ENCODE results near the gene VAC14. TPM values are rescaled to one million over a fixed set of nuclear protein-coding genes. Genes with fewer than 3 reads are reported as not detected.
A peak's percentile ranks its signal among the peaks of the same experiment; 100 is the strongest.

Gene VAC14
- total and polyA plus RNA-seq, 5 experiments from 2014 or later, result 27.2 to 50.7 (median 41.4) TPM

DNA sequence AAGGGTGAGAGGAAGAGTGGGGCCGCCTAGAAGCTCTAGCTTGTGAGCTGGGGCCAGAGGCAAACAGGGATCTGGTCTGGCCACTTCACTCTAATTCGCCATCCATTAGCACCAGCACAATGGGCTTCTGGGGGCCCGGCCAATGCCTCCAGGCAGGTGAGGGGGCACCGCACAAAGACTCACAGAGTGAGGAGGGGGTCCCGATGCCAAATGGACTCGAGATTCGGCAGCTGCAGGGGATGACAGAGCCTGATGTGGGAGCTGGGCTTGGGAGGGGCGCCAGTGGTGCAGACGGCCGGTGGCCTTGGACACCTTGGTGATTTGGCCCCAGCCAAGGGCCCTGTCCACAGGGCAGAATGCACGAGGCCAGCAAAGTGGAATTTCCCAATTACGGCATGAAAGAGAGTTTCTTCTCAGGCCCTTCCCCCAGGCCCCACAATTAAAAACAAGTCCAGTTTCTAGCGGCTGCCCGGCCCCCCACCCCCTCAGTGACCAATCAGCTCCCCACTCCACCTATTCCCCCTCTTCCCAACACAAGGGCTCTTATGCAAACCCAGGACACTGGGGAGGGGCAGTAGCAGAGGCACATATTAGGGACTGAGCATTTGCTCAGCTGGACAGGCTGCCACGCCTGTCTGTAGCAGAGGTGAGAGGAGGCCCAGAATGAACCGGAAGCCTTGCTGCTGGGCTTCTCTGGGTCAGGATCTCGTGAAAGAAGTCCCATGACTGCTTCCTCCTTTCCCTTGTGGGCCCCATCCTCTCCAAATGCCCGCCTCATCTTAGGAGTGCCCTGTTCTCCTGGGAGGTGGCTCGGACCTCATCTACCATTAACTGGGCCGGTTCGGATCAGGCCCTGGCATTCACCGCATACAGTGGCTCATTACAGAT is 75.7 kb downstream of the VAC14 start:
- H3K27ac Mint-ChIP-seq, result peak overlapping the region in 2 of 10 donors; percentile 40 to 56

DNA sequence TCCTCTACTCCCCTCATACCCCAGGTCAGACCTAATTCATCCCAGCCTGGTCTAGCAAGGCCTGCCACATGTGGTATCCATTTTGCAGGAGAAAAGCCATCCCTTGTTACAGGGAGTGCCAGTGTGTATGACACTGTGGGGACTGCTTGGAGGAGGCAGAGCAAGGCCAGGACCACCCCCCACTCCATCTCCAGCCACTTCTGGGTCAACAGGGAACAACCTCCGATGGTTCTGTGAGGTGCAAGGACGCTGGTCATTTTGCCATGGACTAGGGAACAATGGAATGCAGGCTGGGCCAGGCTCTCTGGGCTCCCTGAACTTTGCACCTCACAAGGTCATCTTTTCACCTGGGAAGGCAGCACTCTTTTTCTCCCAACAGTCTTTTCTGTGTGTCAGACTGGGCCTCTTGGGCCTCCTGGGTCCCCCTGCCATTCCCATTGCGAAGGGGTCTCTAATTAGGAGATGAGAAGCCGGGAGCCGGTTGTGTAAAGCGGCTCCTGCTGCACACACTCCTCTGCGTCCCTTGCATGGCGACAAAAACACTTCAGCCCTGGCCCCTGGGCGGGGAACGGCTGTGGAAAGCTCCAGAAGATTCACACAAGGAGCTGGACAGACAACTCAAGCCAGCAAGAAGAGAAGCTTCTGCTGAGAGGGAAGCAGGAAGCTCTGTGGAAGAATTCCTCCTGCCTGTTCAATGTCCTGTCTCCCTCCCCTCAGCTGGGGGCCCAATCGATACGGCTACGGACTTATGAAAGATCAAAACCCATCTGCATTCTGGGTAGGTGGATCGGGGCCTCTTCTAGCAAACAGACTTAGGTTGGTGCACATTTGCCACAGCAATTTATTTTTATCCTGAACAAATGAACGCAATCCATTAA is 76.6 kb downstream of the VAC14 start:
- POLR2A ChIA-PET, result interaction anchor here (0.6 kb wide), 1 partner anchor 269 kb away, joined by 4 read pairs; no protein-coding TSS in a partner anchor
- no peak for DNase-seq
- H3K4me1 Mint-ChIP-seq, result peaks cover 0 to 8% (median 5%) of the 10 kb centered on the region in 4 donors
- peaks cover under 1 to 59% (median 19%) of the 10 kb centered on the region in 3 donors for H3K36me3 Mint-ChIP-seq
- H3K4me3 Mint-ChIP-seq, result no peak overlapping the region
- no peaks in the 10 kb centered on the region for H3K9me3 Mint-ChIP-seq
- no peaks in the 10 kb centered on the region for H3K27me3 Mint-ChIP-seq
- no peak for ATAC-seq
- peak overlapping the region in 3 of 10 donors; percentile 10 to 56 (median 55) for H3K27ac Mint-ChIP-seq

More for the DNA sequence above, 75.7 kb downstream of the VAC14 start:
- Mint-ChIP-seq H3K4me3 (no peak overlapping the region), H3K36me3 (peaks cover 4 to 58% (median 23%) of the 10 kb centered on the region in 3 donors), H3K4me1 (peaks cover 0 to 15% (median 3%) of the 10 kb centered on the region in 4 donors), H3K27me3 (no peaks in the 10 kb centered on the region), H3K9me3 (no peaks in the 10 kb centered on the region)
- POLR2A ChIA-PET, result interaction anchor here (0.6 to 1.3 kb wide), 3 partner anchors 12 to 270 kb away, joined by 3 to 4 read pairs (median 4); no protein-coding TSS in a partner anchor
- ATAC-seq (no peak), DNase-seq (no peak)

DNA sequence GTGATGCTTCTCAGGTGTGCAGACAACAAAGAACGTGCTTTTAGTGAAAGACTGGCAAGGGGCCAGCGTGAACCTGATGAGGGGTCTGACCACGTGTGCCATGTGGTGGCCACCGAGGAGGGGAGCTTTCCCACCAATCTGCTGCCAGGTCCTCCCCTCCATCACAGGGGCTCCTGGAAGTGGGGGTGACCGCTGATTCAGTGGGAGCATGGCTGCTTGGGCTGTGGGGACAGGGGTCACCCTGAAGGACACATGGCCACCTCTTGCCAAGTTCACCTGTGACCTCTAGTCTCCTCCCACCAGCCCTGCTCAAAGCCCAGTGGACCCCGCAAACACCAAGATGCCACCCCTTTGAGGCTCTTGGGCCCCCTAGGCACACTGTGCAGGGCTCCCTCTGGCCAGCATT is 77.2 kb downstream of the VAC14 start:
- H3K4me1 Mint-ChIP-seq, result peaks cover 0 to 8% (median 4%) of the 10 kb centered on the region in 4 donors
- peaks cover 0 to 55% (median 21%) of the 10 kb centered on the region in 3 donors for H3K36me3 Mint-ChIP-seq
- peak overlapping the region in 2 of 10 donors; percentile 52 to 55 for H3K27ac Mint-ChIP-seq
- DNase-seq (no peak), ATAC-seq (no peak)
- no peaks in the 10 kb centered on the region for H3K27me3 Mint-ChIP-seq
- POLR2A ChIA-PET, result interaction anchor here (0.6 to 0.8 kb wide), 2 partner anchors 19 to 405 kb away, joined by 3 read pairs; no protein-coding TSS in a partner anchor
- no peak overlapping the region for H3K4me3 Mint-ChIP-seq
- H3K9me3 Mint-ChIP-seq, result no peaks in the 10 kb centered on the region

DNA sequence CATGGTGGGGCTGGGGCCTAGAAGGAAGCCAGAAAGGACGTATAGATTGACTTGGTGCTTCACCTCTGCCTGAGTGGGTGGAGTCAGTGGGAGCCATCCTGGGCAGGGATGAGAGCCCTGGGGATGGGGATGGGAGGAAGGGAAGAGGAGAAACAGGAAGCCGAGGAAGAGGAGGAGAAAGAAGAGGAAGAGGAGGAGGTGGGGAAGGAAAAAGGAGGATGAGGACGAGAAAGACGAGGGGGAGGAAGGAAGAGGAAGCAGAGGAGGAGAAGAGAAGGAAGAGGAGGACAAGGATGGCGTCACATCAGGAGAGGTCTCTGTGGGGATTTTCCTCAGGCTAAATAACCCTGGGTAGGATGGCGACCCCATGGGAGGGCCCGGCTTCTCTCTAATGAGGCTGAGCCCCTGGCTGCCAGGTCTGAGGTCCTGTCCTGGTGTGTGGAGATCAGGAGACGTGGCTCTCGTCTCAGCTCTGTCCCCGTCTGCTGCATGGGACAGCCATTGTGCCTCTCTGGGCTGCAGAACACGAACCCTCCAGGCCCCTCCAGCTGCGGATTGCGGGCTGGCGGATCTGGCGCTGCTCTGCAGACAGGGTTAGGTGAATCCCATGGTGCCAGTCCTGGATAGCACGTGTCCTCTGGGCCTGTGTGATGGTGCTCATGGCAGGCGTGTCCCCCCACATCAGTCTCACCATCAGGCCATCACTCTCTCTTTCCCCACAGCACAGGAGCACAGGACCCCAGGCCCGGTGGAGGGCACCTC is 79.6 kb downstream of the VAC14 start:
- POLR2A ChIA-PET, result interaction anchor here (1.0 kb wide), 1 partner anchor 25 kb away, joined by 3 read pairs; no protein-coding TSS in a partner anchor
- peak overlapping the region in 3 of 10 donors; percentile 46 to 53 (median 49) for H3K27ac Mint-ChIP-seq
- no peak overlapping the region for H3K4me3 Mint-ChIP-seq

DNA sequence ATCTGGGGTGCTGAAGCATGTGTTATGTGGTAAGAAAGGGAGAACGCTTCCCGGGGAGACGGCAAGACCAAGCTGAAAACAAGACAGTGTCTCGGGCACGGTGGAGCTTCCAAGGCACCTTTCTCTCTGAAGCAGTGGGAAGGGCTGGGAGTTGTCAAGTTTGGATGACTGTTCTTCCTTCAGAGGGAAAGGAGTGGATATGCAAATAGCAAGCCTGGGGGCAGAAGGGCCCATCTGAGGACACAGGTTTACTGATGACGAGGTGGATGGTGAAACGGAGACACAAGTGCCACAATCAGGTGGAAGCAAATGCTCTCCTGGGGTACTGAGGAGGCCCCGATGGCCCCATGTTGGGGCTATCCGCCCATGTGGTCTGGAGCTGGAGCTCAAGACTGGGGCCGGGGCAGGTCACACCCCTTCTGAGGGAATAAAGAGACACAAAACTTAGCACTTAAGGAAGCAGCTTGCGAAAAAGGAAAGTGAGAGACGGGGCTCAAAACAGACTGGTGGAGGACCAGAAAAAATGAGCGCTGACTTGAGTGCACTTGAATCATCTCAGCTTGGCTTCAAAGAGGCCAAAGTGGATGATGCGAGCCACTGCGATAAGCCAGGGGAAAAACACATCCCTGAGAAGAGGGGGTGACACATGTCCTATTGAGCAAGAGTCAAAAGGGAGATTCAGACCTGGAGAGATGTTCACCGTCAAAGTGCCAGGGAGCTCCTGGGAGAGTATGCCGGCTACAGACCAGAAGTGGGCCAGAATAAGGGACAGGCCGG is 80.3 kb downstream of the VAC14 start:
- H3K4me3 Mint-ChIP-seq, result no peak overlapping the region
- peaks cover 0 to 8% (median 3%) of the 10 kb centered on the region in 4 donors for H3K4me1 Mint-ChIP-seq
- H3K27ac Mint-ChIP-seq, result peak overlapping the region in 5 of 10 donors; percentile 46 to 68 (median 50)
- peaks cover 0 to 40% (median 21%) of the 10 kb centered on the region in 3 donors for H3K36me3 Mint-ChIP-seq
- H3K27me3 Mint-ChIP-seq, result no peaks in the 10 kb centered on the region
- no peaks in the 10 kb centered on the region for H3K9me3 Mint-ChIP-seq
- POLR2A ChIA-PET, result interaction anchor here (1.0 kb wide), 1 partner anchor 25 kb away, joined by 3 read pairs; no protein-coding TSS in a partner anchor
- ATAC-seq (no peak), DNase-seq (peak in 1 of 10 donors; percentile 48)

More for the DNA sequence above, 79.6 kb downstream of the VAC14 start:
- H3K36me3 Mint-ChIP-seq, result peaks cover 0 to 43% (median 21%) of the 10 kb centered on the region in 3 donors
- no peak for DNase-seq
- peaks cover 0 to 8% (median 3%) of the 10 kb centered on the region in 4 donors for H3K4me1 Mint-ChIP-seq
- H3K27me3 Mint-ChIP-seq, result no peaks in the 10 kb centered on the region
- no peaks in the 10 kb centered on the region for H3K9me3 Mint-ChIP-seq
- no peak for ATAC-seq

DNA sequence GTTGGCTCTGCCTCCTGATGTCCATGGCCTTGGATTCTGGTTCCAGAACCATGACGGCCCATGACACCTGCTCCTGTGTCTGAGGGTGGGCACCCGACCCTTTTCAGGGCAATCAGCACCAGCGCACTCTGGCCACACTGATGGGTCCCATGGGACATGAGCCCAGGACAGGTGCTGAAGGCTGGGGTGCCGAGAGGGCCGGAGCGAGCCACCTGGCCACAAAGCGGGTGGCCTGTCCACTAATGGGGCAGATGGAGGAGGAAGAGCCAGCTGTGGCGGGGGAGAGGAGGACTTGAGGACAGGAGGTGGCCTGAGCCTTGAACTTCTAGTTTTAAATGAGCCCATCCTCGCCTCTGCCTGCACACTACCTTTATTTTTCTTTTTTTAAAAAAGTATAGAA is 83.9 kb downstream of the VAC14 start:
- Mint-ChIP-seq H3K27ac (no peak overlapping the region), H3K36me3 (peaks cover 0 to 32% (median 17%) of the 10 kb centered on the region in 3 donors), H3K27me3 (no peaks in the 10 kb centered on the region), H3K9me3 (no peaks in the 10 kb centered on the region), H3K4me3 (no peak overlapping the region), H3K4me1 (peaks cover 0 to 10% (median 4%) of the 10 kb centered on the region in 4 donors)
- POLR2A ChIA-PET, result no interaction called here
- DNase-seq (peak in 1 of 10 donors; percentile 46), ATAC-seq (no peak)

DNA sequence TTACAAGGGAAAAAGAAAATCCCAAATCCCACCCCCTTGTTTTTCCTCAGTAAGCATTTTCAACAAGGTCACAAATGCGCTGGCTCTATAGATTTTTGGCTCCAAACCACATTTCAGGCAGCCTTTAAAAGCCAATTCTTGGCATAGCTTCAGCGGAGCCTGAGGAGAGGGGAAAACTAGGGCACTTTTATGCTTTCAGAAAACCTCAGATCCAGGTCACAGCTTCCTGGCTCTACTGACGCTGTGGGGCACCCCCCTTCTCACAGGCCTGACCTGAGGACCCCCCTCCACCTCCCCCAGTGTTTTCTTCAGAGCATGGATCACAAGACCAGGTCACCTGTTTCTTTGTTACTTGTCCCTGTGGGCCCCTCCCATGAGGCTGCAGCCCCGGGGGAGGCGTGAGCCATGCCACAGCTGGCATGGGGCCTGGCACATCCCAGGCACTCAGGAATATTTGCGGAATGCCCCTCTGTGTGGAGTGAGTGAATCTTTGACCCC is 85.0 kb downstream of the VAC14 start:
- POLR2A ChIA-PET, result no interaction called here
- no peak overlapping the region for H3K4me3 Mint-ChIP-seq
- no peak overlapping the region for H3K27ac Mint-ChIP-seq
- no peak for DNase-seq
- ATAC-seq, result no peak
- H3K4me1 Mint-ChIP-seq, result peaks cover 0 to 11% (median 6%) of the 10 kb centered on the region in 4 donors
- no peaks in the 10 kb centered on the region for H3K27me3 Mint-ChIP-seq
- no peaks in the 10 kb centered on the region for H3K9me3 Mint-ChIP-seq
- peaks cover 0 to 25% (median 17%) of the 10 kb centered on the region in 3 donors for H3K36me3 Mint-ChIP-seq

DNA sequence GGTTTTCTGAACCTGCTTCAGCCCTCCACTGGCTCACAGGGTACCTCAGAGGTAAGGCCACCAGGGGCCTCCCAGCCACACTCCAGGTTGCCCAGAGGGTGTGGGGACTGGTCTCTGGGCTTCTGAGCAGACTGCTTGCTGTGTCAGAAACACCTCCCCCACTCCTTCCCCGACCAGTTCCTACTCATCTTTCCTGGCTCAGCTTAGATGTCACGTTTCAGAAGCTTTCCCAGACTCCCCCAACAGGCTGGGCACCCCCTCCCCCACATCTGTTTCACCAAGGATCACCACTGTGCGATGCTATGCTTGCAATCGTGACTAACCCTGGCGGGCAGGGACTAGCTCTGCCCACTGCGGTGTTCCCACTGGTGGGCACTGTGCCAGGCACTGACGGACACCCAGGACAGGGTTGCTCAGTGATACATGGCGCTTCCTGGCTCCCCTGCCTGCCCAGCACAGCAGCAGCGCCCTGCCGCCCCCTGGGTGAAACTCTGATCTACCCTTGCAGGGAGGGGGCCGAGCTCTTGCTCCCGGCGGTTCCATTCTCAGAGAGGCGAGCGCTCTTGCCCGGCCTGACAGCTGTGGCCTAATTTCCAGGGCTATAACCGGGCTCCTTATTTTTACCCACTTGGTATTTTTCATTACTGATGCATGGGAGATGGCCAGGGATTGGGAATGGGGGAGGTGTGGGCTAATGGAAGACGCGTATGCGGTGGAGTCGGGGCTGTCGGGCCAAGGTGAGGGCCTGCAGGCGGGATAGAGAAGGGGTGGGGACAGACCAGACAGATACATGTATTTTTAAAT is 85.7 kb downstream of the VAC14 start:
- Mint-ChIP-seq H3K4me1 (peaks cover 0 to 12% (median 9%) of the 10 kb centered on the region in 4 donors), H3K27ac (peak overlapping the region in 1 of 10 donors; percentile 14), H3K27me3 (no peaks in the 10 kb centered on the region), H3K9me3 (no peaks in the 10 kb centered on the region), H3K36me3 (peaks cover 0 to 19% (median 11%) of the 10 kb centered on the region in 3 donors), H3K4me3 (no peak overlapping the region)
- ATAC-seq (no peak), DNase-seq (no peak)
- POLR2A ChIA-PET, result no interaction called here

DNA sequence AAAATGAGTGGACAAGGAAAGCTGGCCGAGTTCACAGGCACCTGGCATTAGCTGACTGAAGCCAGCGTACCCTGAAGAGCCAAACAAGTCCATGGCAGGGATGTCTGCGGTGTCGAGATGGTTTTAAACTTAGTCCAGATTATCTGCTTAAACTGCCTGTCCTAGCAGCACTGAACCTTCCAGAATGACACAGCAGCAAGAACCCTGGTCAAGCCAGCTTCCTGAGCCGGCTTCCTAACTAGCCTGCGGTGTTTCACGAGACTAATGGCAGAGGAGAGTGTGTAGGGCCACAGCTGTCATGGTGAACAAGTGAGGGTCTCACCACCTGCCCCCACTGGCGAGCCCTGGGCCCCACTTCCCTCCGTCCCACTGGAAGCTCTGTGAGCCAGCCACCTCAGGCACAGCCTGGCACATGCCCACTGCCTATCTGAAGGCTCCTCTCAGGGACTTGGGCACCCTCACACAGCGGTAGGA is 86.3 kb downstream of the VAC14 start:
- POLR2A ChIA-PET, result no interaction called here
- Mint-ChIP-seq H3K9me3 (no peaks in the 10 kb centered on the region), H3K4me3 (no peak overlapping the region), H3K36me3 (peaks cover 0 to 12% (median 6%) of the 10 kb centered on the region in 3 donors), H3K4me1 (peaks cover 0 to 12% (median 11%) of the 10 kb centered on the region in 4 donors), H3K27me3 (no peaks in the 10 kb centered on the region), H3K27ac (no peak overlapping the region)
- ATAC-seq (no peak), DNase-seq (no peak)

DNA sequence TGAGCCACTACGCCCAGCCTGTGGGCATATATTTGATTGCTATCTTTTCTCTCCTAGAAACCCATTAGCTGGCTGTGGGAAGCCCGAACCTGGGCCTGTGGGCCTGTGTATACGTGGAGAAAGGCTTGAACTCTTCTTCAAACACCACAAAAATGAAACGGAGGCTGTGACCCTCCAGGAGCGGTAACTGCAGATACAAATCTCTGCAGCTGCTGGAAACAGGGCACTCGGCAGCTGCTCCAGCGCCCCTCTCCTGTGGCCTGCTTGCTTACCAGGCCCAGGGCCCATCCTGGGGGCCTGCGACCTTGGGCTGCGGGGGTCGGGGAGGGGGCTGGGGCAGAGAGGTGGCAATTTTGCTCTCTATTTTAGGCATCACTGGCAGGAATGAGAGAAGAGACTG is 87.1 kb downstream of the VAC14 start:
- Mint-ChIP-seq H3K9me3 (no peaks in the 10 kb centered on the region), H3K27me3 (no peaks in the 10 kb centered on the region), H3K27ac (no peak overlapping the region), H3K4me3 (no peak overlapping the region), H3K36me3 (peaks cover 0 to 7% (median 4%) of the 10 kb centered on the region in 3 donors), H3K4me1 (peaks cover 0 to 12% (median 11%) of the 10 kb centered on the region in 4 donors)
- ATAC-seq (no peak), DNase-seq (no peak)
- POLR2A ChIA-PET, result no interaction called here

Data from naive thymus-derived CD8-positive, alpha-beta T cell (primary cell).